ENCODE results near the gene BSG.
"Not testable (repeated sequence)": the region's sequence is repeated elsewhere in the genome, so short reads cannot be mapped to it uniquely, and the experiment has no call there.

The BSG gene

DNA sequence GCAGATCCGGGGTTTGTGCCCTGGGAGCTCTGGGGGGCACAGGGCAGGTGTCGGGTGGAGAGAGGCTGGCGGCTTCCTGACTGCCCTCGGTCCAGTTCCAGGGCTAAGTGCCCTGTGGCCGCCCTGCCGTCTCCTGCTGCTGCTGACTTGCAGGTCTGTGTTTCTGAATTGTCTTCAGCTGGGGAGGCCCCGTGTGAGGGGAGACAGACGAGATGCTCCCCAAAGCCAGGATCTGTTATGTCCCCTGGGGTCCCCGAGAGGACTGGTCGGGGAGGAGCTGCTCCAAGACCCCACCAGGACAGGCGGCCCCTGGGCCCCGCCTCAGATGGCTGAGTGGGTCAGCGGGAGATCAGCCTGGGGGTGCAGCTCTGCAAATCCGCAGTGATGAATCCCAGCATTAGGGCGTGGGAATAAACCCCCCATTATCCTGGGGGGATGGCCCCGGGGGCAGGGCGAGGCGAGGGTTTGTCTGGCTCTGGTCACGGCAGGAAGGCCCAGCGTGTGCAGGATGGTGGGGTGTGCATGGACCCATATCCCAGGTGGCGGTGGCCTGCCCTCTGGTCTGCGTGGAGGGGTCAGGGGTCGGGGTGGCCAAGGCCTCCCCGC, 22.0 kb downstream of the BSG start:
- H3K4me3 ChIP-seq (ENCODE audit: low read length): no peak overlapping the region
- no peak for TF ChIP-seq ZNF274 (IDR thresholded peaks at IDR 0.05; ENCODE audit: low read depth, low read length)

DNA sequence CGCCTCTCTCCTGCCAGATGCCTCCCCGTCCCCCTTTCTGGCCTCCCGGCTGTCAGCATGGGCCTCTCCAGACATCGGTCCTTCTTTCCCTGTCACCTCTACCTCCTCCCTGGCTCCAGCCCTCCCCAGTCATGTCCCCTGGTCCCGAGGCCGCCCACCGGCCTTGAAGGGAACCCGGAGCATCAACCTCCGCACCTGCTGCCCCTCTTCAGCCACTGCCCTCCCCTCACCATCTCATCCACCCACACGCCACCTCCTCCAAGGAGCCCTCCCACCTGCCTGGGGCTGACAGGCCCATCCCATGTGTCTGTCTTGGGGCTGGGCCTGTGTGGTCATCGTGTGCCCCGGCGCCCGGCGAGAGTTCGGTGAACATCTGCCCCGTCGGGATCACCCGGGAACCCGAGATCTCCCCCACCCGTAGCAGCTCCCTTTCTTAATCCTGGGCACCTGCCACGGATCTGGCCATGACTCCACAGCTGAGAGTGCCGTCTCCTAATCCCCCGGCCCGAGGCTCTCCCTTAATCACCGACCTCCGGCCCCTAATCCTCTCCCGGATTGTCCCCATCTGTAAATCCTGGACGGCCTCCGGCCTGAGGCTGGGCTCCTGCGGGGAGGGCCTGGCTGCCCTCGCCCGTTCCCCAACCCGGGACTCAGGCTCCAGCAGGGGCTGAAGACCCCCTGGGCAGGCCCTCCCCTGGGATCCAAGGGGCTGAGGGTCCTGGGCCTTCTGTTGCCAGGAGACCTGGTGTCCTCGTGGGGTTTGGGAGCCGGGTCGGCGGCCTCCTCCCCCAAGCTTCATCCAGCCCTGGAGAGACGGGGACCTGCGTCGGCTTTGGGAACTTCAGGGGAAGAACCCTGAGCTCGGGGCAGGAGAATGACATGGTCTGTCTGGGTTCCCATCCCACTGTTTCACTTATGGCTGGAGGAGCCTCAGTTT, 23.2 kb downstream of the BSG start:
- TF ChIP-seq ZNF274 (IDR thresholded peaks at IDR 0.05; ENCODE audit: low read depth, low read length): no peak
- no peak overlapping the region for H3K4me3 ChIP-seq (ENCODE audit: low read length)

DNA sequence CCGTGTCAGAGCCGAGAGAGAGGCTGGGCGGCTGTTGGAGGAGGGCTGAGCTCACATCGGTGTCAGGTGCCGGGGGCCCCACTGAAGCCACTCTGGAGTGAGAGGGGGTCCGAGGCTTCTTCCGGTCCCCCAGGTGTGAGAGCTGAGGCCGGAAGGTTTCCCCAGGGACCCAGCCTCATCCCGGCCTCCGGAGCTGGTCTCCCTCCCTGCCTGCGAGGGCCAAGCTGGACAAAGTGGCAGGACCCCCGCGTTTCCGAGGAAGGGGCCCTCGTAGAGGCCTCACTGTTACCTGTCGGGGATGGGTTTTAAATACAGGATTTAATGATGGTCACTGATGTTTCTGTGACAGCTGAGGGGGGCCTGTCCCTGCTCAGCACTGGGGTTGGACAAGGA, 23.9 kb downstream of the BSG start:
- H3K4me3 ChIP-seq (ENCODE audit: low read length): no peak overlapping the region

DNA sequence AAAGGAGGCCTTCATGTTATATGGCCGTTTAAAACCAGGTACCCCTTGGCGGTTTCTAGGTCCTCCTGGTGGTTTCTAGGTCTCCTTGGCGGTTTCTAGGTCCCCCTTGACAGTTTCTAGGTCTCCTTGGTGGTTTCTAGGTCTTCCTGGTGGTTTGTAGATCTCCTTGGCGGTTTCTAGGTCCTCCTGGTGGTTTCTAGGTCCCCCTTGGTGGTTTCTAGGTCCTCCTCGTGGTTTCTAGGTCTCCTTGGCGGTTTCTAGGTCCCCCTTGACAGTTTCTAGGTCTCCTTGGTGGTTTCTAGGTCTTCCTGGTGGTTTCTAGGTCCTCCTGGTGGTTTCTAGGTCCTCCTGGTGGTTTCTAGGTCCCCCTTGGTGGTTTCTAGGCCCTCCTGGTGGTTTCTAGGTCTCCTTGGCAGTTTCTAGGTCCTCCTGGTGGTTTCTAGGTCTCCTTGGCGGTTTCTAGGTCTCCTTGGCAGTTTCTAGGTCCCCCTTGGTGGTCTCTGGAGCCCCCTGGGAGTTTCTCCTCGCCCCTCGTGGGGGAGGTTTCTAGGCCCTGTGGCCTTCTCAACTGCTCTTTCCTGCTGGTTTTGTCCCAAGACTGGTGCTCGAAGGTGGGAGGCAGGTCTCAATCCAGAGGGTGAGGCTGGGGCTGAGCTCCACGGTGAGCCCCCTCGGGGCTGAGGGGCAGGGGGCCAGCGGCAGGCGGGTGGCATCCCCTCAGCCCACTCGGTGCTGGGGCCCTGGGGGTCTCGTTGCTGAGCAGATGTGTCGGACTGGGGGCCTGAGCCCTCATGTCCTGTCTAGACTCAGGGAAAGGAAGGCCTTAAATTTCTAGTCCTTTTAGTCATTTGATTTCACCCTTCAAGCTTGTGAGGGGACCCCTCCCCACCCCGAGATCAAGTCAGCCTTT, 25.3 kb downstream of the BSG start:
- TF ChIP-seq ZNF274 (IDR thresholded peaks at IDR 0.05; ENCODE audit: low read depth, low read length): no peak
- H3K4me3 ChIP-seq (ENCODE audit: low read length): no peak overlapping the region

More for the DNA sequence above, 23.9 kb downstream of the BSG start:
- TF ChIP-seq ZNF274 (IDR thresholded peaks at IDR 0.05; ENCODE audit: low read depth, low read length): no peak

DNA sequence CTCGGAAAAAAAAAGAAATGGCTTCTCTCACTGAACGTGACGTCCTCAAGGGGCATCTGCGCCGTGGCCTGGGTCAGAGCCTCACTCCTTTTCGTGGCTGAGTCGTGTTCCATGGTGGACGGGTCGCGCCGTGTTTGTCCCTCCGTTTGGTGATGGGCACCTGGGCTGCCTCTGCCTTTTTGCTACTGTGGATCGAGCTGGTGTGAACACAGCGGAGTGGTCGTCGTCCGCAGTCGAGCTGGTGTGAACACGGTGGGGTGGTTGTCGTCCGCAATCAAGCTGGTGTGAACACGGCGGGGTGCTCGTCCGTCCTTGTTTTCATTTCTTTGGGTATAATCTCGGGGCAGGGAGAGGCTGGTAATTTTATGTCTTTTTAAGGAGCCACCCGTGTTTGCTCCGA, 28.9 kb downstream of the BSG start:
- no peak overlapping the region for H3K4me3 ChIP-seq (ENCODE audit: low read length)
- no peak for TF ChIP-seq ZNF274 (IDR thresholded peaks at IDR 0.05; ENCODE audit: low read depth, low read length)

DNA sequence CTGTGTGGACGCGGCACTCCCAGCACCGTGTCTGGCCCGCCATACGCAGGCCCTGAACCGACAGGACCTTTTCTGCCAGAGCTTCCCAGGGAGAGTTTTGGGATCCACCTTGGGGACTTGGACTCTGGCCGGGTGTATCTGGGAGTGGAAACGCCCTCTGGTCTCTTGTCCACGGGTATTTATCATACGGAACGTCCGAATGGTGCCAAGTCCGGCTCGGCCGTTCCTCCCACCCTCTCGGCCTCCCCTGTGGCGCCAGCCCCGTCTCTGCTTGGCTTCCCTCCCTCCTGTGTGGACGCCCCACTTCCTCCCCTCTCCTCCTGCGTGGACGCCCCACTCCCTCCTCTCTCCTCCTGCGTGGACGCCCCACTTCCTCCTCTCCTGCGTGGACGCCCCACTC, 29.4 kb downstream of the BSG start:
- no peak for TF ChIP-seq ZNF274 (IDR thresholded peaks at IDR 0.05; ENCODE audit: low read depth, low read length)
- H3K4me3 ChIP-seq (ENCODE audit: low read length): no peak overlapping the region

DNA sequence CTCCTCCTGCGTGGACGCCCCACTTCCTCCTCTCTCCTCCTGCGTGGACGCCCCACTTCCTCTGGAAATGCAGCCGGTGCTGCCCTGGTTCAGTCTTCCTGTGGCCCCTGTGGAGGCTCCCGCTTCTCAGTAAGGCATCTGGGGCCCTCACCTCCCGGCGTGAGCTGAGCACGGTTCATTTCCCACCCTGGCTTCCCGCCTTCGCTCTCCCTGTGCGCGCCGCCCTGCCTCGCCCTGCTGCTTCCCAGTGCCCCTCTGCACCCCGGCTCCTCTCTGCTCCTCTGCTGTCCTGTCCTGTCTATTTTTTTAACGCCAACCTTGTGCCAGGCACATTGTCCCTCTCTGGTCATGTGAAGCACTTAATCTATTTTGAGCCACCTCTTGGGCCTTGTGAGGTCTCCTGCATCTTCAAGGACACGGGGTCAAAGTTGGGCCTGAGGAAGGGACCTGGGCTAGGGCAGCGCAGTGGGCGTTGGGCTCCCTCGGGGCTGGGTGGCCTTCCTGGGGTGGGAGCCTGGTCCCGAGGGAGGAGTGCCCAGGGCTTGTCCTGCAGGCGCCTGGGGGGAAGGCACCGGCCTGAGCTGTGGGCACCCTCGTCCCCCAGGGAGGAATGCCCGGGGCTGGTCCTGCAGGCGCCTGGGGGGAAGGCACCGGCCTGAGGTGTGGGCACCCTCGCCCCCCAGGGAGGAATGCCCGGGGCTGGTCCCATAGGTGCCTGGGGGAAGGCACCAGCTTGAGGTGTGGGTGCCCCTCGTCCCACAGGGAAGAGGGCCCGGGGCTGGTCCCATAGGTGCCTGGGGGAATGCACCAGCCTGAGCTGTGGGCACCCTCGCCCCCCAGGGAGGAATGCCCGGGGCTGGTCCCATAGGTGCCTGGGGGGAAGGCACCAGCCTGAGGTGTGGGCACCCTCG, 30.2 kb downstream of the BSG start:
- TF ChIP-seq ZNF274 (IDR thresholded peaks at IDR 0.05; ENCODE audit: low read depth, low read length): no peak
- no peak overlapping the region for H3K4me3 ChIP-seq (ENCODE audit: low read length)

DNA sequence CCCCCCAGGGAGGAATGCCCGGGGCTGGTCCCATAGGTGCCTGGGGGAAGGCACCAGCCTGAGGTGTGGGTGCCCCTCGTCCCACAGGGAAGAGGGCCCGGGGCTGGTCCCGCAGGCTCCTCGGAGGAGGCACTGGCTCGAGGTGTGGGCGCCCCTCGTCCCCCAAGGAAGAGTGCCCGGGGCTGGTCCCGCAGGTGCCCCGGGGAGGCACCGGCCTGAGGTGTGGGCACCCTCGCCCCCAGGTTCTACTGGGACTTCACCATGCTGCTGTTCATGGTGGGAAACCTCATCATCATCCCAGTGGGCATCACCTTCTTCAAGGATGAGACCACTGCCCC, 30.9 kb downstream of the BSG start:
- not testable (repeated sequence) for H3K4me3 ChIP-seq (ENCODE audit: low read length)

DNA sequence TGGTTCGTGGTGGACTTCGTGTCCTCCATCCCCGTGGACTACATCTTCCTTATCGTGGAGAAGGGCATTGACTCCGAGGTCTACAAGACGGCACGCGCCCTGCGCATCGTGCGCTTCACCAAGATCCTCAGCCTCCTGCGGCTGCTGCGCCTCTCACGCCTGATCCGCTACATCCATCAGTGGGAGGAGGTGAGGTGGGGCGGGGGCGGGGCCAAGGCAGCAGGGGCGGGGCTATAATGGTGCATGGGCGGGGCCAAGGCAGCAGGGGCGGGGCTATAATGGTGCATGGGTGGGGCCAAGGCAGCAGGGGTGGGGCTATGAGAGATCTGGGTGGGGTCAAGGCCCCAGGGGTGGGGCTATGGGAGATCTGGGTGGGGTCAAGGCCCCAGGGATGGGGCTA, 31.4 kb downstream of the BSG start:
- H3K4me3 ChIP-seq (ENCODE audit: low read length): not testable (repeated sequence)

DNA sequence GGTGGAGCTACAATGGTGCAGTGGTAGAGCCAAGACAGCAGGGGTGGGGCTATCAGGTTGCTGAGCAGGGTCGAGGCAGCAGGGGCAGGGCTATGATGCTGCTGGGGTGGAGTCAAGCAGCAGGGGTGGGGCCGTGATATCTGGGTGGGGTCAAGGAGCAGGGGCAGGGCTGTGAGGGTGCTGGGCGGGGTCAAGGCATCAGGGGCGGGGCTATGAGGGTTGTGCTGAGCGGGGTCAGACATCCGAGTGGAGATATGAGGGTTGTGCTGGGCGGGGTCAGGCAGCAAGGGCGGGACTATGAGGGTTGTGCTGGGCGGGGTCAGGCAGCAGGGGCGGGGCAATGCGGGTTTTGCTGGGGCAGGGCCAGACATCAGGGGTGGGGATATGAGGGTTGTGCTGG, 32.0 kb downstream of the BSG start:
- TF ChIP-seq ZNF274 (IDR thresholded peaks at IDR 0.05; ENCODE audit: low read depth, low read length): no peak
- no peak overlapping the region for H3K4me3 ChIP-seq (ENCODE audit: low read length)

DNA sequence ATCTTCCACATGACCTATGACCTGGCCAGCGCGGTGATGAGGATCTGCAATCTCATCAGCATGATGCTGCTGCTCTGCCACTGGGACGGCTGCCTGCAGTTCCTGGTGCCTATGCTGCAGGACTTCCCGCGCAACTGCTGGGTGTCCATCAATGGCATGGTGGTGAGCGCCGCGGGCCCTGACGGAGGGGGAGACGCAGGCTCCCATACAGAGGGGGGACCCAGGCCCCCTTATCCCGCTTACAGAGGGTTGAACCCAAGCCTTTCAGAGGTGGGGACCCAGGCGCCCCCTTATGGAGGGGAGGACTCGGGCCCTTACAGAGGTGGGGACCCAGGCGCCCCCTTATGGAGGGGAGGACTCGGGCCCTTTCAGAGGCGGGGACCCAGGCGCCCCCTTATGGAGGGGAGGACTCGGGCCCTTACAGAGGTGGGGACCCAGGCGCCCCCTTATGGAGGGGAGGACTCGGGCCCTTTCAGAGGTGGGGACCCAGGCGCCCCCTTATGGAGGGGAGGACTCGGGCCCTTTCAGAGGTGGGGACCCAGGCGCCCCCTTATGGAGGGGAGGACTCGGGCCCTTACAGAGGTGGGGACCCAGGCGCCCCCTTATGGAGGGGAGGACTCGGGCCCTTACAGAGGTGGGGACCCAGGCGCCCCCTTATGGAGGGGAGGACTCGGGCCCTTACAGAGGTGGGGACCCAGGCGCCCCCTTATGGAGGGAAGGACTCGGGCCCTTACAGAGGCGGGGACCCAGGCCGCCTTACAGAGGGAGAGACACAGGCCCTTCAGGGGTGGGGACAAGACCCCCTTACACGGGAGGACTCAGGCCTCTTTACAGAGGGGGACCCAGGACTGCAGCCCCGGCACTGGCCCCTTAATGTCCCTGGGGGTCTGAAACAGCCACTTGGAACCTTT, 32.9 kb downstream of the BSG start:
- H3K4me3 ChIP-seq (ENCODE audit: low read length): not testable (repeated sequence)

DNA sequence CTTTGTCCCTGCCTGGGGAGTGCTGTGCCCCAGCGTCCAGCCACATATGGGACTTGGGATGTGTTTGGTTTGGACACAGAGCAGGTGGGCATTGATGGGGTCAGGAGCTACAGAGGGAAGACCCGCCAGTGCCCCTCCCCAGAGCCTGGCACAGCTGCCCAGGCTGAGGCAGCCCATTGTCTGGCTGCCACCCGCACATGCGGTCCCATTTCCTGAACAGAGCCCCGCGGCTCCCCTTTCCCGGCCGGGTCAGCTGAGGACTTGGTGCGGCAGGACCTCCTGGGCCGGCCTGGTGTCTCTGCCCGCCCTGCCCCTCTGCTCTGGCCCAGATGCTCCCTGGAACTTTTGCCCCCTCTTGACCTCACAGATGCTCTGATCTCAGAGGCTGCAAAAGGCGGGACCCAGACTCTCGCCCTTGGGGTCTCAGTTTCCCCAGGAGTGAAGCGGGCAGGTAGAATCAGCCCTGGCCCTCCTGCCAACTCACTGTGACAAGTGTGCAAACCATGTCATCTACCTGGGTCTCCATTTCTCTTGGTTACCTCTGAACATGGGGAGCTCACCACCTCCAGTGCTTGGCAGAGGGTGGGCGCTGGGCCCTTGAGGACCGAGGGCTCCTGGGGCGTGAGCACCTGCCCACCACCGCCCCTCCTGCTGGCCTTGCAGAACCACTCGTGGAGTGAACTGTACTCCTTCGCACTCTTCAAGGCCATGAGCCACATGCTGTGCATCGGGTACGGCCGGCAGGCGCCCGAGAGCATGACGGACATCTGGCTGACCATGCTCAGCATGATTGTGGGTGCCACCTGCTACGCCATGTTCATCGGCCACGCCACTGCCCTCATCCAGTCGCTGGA, 35.1 kb downstream of the BSG start:
- no peak for TF ChIP-seq ZNF274 (IDR thresholded peaks at IDR 0.05; ENCODE audit: low read depth, low read length)
- H3K4me3 ChIP-seq (ENCODE audit: low read length): no peak overlapping the region
